ENCODE results near the gene RAB28. TPM values are rescaled to one million over a fixed set of nuclear protein-coding genes. Genes with fewer than 3 reads are reported as not detected.

The RAB28 gene
- total RNA-seq, 4 donors from 2014 or later, result 5.8 to 19.5 (median 14.2) TPM

DNA sequence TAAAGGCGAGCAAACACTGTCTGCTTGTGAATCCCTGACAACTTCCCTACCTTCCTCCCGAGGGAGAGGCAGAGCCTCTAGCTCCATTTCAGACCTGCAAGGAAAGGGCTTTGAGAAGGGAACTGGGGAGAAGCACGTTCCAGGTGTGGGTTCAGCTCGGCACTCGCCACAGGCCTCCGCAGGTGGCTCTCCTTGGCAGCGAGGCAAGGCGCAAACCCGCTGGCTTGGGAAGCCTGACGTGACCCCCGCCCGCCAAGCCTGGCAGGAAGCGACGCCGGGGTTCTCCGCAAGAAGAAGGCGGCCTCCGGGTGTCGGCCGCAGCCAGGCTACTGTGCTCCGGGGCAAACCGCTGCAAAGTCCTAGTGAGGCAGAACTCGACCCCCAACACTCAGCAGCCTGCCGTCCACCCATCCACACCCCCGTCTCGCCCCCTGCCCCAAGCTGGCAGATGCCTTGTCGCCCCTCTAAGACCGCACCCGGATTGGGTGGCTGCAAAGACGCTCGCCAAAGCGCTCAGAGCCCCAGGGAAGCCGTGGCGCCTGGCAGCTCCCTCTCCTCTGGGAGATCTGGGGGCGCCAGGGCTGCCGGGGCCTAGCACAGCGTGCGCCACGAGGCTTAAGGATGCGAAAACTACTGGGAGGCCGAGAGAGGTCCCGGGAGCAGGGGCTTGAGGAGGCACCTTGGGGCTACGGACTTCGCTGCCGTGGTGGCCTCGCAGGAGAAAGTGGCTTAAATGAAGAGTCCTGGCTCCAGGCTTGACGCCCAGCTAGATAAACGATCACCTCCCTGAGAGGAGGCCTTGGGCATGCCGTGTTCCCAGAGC is 38.4 kb upstream of the RAB28 start:
- Histone ChIP-seq H3K27me3 (peaks cover 26 to 96% (median 44%) of the 10 kb centered on the region in 4 donors), H3K27ac (no peak overlapping the region), H3K36me3 (peaks cover 0 to 5% (median 0%) of the 10 kb centered on the region in 3 donors), H3K4me3 (peak overlapping the region in 1 of 4 donors; percentile 34), H3K4me1 (peaks cover 0 to 17% (median 5%) of the 10 kb centered on the region in 3 donors), H3K9me3 (peaks cover 0 to 20% (median 13%) of the 10 kb centered on the region in 3 donors)
- 4 to 6% methylated on average over 2 to 11 of the region's 49 CpGs for WGBS, 2 donors
- no peak for DNase-seq
- intact Hi-C loops (cut with DNase I), result no loop called here
- TF ChIP-seq POLR2A (IDR thresholded peaks at IDR 0.05), result no peak
- TF ChIP-seq, protein P1, sequence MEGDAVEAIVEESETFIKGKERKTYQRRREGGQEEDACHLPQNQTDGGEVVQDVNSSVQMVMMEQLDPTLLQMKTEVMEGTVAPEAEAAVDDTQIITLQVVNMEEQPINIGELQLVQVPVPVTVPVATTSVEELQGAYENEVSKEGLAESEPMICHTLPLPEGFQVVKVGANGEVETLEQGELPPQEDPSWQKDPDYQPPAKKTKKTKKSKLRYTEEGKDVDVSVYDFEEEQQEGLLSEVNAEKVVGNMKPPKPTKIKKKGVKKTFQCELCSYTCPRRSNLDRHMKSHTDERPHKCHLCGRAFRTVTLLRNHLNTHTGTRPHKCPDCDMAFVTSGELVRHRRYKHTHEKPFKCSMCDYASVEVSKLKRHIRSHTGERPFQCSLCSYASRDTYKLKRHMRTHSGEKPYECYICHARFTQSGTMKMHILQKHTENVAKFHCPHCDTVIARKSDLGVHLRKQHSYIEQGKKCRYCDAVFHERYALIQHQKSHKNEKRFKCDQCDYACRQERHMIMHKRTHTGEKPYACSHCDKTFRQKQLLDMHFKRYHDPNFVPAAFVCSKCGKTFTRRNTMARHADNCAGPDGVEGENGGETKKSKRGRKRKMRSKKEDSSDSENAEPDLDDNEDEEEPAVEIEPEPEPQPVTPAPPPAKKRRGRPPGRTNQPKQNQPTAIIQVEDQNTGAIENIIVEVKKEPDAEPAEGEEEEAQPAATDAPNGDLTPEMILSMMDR (IDR thresholded peaks at IDR 0.05), result no peak

DNA sequence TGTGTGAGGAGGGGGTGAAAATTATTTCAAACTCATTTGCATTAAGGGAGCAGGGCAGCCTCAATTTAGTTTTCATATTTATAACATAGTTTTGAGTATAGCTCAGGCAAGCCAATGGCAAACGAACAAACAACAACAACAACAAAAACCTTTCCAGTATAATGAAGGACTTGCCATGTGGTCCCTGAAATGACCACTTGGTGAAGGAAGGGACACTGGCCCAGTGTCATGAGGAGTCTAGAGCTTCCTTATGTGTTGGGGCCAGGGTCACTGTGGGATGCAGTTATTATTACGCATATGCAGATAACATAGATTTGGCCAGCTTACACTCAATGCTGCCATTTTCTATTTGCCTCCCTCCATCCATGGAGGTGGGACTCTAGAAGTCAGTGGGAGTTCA is 36.9 kb upstream of the RAB28 start:
- DNase-seq, result no peak
- H3K27me3 ChIP-seq, result peaks cover 26 to 82% (median 35%) of the 10 kb centered on the region in 4 donors
- 37 to 67% methylated on average over 1 to 2 of the region's 2 CpGs for WGBS, 2 donors

DNA sequence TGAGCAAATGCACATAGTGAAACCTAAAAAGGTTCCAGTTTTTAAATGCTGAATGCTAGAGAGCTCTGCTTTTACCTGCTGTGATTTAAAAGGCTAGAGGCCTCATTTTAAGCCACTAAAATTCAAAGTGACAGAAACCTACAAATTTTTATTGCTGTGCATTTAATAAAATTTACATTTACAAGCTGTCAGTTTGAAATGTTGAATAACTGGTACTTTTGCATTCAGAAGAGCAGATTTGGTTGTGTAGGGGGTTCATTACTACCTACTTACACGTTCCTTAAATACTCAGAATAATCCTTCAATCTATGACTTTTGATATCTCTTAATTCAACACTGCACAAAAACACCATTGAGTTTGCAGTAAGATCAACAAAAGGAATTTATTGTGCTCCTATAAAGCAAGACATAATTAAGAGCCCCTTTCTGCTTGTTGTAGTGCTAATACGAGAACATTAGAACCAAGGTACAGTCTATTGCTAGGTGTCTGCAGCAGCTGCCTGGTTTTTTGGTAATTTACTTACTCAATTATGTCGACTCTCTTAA is 32.2 kb upstream of the RAB28 start:
- TF ChIP-seq, protein P1 (IDR thresholded peaks at IDR 0.05), result no peak
- TF ChIP-seq POLR2A (IDR thresholded peaks at IDR 0.05), result no peak
- H3K27ac ChIP-seq, result no peak overlapping the region
- H3K9me3 ChIP-seq, result no peaks in the 10 kb centered on the region
- H3K4me3 ChIP-seq, result no peak overlapping the region
- peaks cover 0 to 67% (median 4%) of the 10 kb centered on the region in 4 donors for H3K27me3 ChIP-seq
- WGBS, 2 donors, result 66 to 68% methylated on average over 3 of the region's 3 CpGs
- H3K36me3 ChIP-seq, result no peaks in the 10 kb centered on the region
- DNase-seq, result no peak
- no peaks in the 10 kb centered on the region for H3K4me1 ChIP-seq
- intact Hi-C loops (cut with DNase I), result no loop called here

More for the DNA sequence above, 36.9 kb upstream of the RAB28 start:
- TF ChIP-seq, protein P1 (IDR thresholded peaks at IDR 0.05), result no peak
- no peak for TF ChIP-seq POLR2A (IDR thresholded peaks at IDR 0.05)
- H3K27ac ChIP-seq, result no peak overlapping the region
- H3K4me3 ChIP-seq, result no peak overlapping the region
- H3K36me3 ChIP-seq, result peaks cover 0 to 5% (median 0%) of the 10 kb centered on the region in 3 donors
- H3K9me3 ChIP-seq, result peaks cover 0 to 20% (median 13%) of the 10 kb centered on the region in 3 donors
- intact Hi-C loops (cut with DNase I), result no loop called here
- H3K4me1 ChIP-seq, result peaks cover 0 to 13% (median 5%) of the 10 kb centered on the region in 3 donors

DNA sequence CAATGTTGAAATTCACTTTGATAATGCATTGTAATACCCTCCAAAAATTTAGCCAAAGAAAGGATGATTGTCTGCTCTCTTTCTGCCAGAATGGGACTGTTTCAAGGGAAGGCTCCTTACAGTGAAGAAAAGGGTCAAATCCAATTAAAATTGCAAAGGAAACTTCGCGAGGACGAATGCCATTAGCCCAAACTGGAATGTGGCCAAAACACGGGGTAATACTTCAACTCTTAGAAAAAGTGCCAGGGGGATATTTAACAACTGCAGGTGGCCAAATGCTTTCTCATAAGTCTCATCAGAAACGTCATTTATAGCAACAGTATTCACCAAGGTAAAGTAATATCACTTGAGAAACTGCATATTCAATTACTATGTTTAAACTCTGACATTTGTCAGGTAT is 31.1 kb upstream of the RAB28 start:
- no peak overlapping the region for H3K4me3 ChIP-seq
- H3K9me3 ChIP-seq, result no peaks in the 10 kb centered on the region
- no peaks in the 10 kb centered on the region for H3K36me3 ChIP-seq
- H3K4me1 ChIP-seq, result no peaks in the 10 kb centered on the region
- intact Hi-C loops (cut with DNase I), result no loop called here
- H3K27me3 ChIP-seq, result peaks cover 0 to 56% (median 0%) of the 10 kb centered on the region in 4 donors
- no peak for DNase-seq
- no peak overlapping the region for H3K27ac ChIP-seq
- WGBS, 2 donors, result 21 to 31% methylated on average over 5 of the region's 5 CpGs
- no peak for TF ChIP-seq POLR2A (IDR thresholded peaks at IDR 0.05)
- TF ChIP-seq, protein P1 (IDR thresholded peaks at IDR 0.05), result no peak

DNA sequence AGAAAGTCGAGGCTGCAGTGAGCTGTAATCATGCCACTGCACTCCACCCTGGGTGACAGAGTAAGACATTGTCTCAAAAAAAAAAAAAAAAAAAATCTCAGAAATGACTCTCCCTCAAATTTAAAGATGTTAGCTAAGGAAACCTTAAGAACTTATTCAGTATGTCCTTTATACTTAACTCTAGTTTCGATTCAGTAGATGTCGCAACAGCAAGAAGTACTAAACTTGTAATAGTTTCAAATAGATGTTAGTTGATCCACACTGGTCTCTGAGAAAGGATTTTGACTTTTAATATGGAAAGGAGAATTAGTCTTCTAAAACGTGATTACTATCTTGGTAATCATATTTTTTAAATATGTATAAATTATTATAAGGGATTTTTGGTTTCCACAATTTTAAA is 30.6 kb upstream of the RAB28 start:
- Histone ChIP-seq H3K36me3 (no peaks in the 10 kb centered on the region), H3K9me3 (no peaks in the 10 kb centered on the region), H3K4me3 (no peak overlapping the region), H3K27me3 (peaks cover 0 to 51% (median 0%) of the 10 kb centered on the region in 4 donors), H3K27ac (no peak overlapping the region), H3K4me1 (no peaks in the 10 kb centered on the region)
- DNase-seq, result no peak
- TF ChIP-seq, protein P1 (IDR thresholded peaks at IDR 0.05), result no peak
- no peak for TF ChIP-seq POLR2A (IDR thresholded peaks at IDR 0.05)
- WGBS, 2 donors, result 78% methylated on average over 4 of the region's 4 CpGs
- intact Hi-C loops (cut with DNase I), result no loop called here
